LNCaP clone FGC (cell line): ENCODE data around the gene TSHZ2.
"Not testable (repeated sequence)": the region's sequence is repeated elsewhere in the genome, so short reads cannot be mapped to it uniquely, and the experiment has no call there.

Source experiments
- DNase-seq: peaks from one replicate; pipeline ENCODE4 v3.0.0-alpha.2; 2011; ENCODE audit warnings: low read depth
- H3K4me3 ChIP-seq: 2 replicates; pipeline ENCODE4 v1.5.1; 2011; ENCODE audit warnings: mild to moderate bottlenecking, low read depth, low read length, control low read depth
- TF ChIP-seq, protein P1 (sequence below): IDR thresholded peaks from 2 replicates; pipeline ENCODE4 v1.5.1; 2012; ENCODE audit warnings: mild to moderate bottlenecking; ENCODE audit not compliant: control insufficient read depth, insufficient read depth; ENCODE audit errors: extremely low read depth

Gene TSHZ2

DNA sequence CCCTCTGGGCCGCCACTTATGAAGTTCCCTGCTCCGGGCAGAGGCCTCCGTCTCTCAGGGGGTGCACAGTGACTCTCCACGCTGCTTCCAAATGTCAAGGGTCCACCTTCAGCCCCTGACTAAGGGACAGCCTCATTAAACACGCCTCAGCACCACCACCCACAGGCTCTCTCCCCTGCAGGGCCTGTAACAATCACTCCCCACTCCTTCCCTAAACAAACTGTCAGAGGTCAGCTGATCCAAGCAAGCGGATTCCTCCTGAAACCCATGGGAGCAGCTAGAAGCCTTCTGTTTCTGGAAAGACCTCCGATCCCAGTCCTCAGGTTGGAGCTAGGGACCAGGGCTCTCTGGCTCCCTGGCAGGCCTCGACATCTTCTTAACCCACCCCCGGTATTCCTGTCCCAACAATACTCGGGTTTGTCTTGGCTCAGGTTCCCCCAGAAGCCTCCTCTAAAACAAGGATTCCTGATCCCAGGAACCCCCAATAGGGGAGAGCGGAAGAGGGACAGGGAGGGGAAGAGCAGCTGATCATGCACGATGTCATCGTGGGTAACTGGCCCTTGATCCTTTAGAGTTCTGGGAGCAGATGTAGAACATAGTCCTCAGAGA lies 440.5 kb downstream of the TSHZ2 start:
- no peak for DNase-seq
- TF ChIP-seq, protein P1, sequence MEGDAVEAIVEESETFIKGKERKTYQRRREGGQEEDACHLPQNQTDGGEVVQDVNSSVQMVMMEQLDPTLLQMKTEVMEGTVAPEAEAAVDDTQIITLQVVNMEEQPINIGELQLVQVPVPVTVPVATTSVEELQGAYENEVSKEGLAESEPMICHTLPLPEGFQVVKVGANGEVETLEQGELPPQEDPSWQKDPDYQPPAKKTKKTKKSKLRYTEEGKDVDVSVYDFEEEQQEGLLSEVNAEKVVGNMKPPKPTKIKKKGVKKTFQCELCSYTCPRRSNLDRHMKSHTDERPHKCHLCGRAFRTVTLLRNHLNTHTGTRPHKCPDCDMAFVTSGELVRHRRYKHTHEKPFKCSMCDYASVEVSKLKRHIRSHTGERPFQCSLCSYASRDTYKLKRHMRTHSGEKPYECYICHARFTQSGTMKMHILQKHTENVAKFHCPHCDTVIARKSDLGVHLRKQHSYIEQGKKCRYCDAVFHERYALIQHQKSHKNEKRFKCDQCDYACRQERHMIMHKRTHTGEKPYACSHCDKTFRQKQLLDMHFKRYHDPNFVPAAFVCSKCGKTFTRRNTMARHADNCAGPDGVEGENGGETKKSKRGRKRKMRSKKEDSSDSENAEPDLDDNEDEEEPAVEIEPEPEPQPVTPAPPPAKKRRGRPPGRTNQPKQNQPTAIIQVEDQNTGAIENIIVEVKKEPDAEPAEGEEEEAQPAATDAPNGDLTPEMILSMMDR: no peak
- H3K4me3 ChIP-seq: no peak overlapping the region

DNA sequence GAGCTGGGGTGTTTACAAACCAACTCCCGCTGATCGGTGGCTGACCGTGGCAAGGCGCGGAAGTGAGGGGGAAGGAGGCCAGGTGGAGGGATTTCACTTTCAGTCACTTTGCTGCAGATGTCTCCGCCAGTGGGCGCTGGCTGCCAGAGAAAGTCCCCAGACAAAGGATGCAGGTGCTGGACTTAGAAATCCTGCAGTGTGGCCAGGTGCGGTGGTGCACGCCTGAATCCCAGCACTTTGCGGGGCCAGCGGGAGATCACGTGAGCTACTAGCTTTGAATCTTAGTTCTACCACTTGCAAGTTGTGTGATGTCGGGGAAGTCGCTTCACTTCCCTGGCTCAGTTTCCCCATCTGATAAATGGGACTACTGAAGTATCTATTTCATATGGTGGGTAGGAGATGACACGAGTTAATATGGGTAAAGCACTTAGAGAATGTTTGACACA lies 441.1 kb downstream of the TSHZ2 start:
- TF ChIP-seq, protein P1: no peak
- DNase-seq: no peak
- H3K4me3 ChIP-seq: no peak overlapping the region

DNA sequence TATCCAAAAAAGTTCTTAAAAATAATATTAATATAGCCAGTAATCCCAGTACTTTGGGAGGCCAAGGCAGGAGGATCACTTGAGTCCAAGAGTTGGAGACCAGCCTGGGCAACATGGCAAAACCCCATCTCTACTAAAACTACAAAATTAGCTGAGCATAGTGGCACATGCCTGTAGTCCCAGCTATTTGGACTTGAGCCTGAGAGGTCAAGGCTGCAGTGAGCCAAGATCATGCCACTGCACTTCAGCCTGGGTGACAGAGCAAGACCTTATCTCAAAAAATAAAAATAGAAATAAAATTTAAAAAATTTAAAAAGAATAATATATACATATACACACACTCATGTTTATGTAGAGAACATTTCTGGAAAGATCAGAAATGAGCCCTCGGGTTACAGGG lies 441.7 kb downstream of the TSHZ2 start:
- DNase-seq, H3K4me3 ChIP-seq: not testable (repeated sequence)

DNA sequence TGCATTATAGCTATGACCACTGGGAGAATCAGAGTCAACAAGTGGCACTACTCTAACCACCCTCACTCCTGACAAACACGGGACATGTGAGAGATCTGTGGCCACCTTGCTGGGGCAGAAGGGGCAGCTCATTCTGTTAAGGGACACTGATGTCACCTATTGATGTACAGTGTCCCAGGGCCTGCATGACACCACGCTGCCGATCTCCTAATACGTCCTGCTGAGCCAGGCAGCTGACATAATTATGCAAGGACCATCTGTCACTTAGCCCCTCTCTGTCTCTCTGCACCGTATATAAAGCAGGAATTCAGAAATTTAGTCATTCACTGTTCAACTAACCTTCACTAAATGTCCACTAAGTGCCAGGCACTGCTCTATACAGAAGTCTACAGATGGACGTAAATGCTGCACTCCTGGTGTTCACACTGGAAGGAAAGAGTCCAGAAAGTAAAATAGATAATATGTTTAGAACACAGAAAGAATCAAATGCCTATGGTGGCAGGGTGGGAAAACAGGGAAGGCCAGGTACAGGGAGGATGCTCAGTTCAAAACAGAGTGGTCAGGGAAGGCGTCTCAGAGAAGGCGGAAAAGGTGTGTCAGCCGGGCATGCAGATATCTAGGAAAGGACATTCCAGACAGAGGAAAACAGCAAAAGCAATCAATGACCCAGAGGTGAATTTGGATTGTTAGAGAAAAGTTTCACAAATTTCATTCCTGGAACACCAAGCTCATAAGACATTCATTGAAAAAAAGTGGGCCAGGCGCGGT lies 447.7 kb downstream of the TSHZ2 start:
- no peak overlapping the region for H3K4me3 ChIP-seq
- no peak for DNase-seq
- TF ChIP-seq, protein P1: no peak

DNA sequence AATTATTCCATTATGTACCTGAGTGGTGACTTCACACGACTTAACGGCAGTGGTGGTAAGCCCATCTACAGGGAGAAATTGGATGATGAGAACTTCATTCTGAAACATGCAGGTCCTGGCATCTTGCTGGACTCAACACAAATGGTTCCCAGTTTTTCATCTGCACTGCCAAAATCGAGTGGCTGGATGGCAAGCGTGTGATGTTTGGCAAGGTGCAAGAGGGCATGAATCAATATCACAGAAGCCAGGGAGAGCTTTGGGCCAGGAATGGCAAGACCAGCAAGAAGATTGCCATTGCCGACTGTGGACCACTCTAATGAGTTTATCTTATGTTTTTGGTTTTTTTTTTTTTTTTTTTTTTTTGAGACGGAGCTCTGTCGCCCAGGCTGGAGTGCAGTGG lies 449.2 kb downstream of the TSHZ2 start:
- TF ChIP-seq, protein P1: no peak
- H3K4me3 ChIP-seq: no peak overlapping the region
- no peak for DNase-seq

DNA sequence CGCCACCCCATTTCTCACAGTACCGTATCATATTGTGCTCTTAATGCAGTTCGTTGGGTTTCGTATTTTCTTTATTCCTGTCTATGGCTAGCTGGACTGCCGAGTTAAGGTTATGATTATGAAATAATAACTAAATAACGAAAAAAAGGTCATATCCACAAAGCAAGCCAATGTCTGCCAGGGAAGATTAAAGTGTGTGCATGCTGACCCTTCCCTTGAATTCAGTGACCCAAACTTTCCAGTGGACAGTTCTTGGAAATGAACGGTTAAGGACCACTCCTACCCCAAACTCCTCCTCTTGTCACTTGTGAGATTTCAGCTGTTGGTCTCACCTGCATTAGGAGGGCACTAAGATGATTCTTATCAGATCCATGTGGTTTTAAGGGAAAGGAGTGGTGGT lies 449.9 kb downstream of the TSHZ2 start:
- H3K4me3 ChIP-seq: no peak overlapping the region
- DNase-seq: no peak
- TF ChIP-seq, protein P1: no peak

DNA sequence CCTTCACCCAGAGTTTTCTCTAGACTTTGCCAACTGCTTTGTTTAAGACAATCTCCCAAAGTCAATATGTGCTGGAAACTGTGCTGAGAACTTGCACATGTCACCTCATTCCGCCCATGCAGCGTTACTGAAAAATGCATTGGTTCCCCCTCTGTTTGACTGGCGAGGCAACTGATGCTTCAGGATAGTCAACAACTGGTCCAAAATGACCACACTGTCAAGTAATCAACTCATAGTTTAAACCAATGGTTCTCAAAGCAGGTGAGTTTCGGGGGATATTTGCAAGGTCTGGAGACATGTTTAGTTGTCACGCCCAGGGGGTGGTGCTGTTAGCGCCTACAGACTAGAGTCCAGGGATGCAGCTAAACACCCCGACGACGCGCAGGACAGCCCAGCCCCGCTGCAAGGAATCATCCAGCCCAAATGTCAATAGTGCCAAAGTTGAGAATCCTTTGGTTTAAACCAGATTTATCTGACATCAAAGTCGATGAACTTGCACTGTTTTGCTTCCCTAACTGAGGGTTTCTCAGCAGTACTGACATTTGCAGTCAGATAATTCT lies 451.5 kb downstream of the TSHZ2 start:
- H3K4me3 ChIP-seq: no peak overlapping the region
- TF ChIP-seq, protein P1: no peak
- no peak for DNase-seq
